Astrocyte of the spinal cord (primary cell): ENCODE data around the gene KIZ.

Experiments
- DNase-seq: peaks from one replicate; pipeline ENCODE4 v3.0.0; 2011; ENCODE audit warnings: low read depth, low spot score
- H3K4me3 ChIP-seq: 2 replicates; pipeline ENCODE4 v1.5.1; 2011; ENCODE audit warnings: low read depth, mild to moderate bottlenecking, low read length, moderate library complexity
- CTCF ChIP-seq: IDR thresholded peaks from 2 replicates; pipeline ENCODE4 v1.5.1; 2012; ENCODE audit warnings: low read depth, mild to moderate bottlenecking, low read length, inconsistent platforms
- in situ Hi-C: cut with HindIII; loops from 2 replicates; pipeline ENCODE4 v1.10.0; 2017; ENCODE audit warnings: low sequenced_read_pairs

KIZ gene

GRCh38 chr20:21208999-21209398 lies 83.1 kb downstream of the KIZ start:
- no peak overlapping the region for H3K4me3 ChIP-seq
- in situ Hi-C loops = no loop called here
- TF ChIP-seq CTCF = no peak
- no peak for DNase-seq

- no peak for DNase-seq
- no peak for TF ChIP-seq CTCF
- no peak overlapping the region for H3K4me3 ChIP-seq
- in situ Hi-C loops = no loop called here
Observed at GRCh38 chr20:21209668-21210067, 83.8 kb downstream of the KIZ start.

- no peak for TF ChIP-seq CTCF
- in situ Hi-C loops = no loop called here
- H3K4me3 ChIP-seq = no peak overlapping the region
- DNase-seq = no peak
Observed at GRCh38 chr20:21213691-21214090, 87.8 kb downstream of the KIZ start.

- no peak for TF ChIP-seq CTCF
- no peak overlapping the region for H3K4me3 ChIP-seq
- DNase-seq = no peak
- in situ Hi-C loops = no loop called here
Observed at GRCh38 chr20:21214431-21214830, 88.5 kb downstream of the KIZ start.

GRCh38 chr20:21219686-21220085 lies 93.8 kb downstream of the KIZ start:
- no peak for TF ChIP-seq CTCF
- in situ Hi-C loops = no loop called here
- no peak overlapping the region for H3K4me3 ChIP-seq
- DNase-seq = no peak

GRCh38 chr20:21224217-21224616 lies 98.3 kb downstream of the KIZ start:
- no peak for DNase-seq
- no peak overlapping the region for H3K4me3 ChIP-seq
- in situ Hi-C loops = no loop called here
- TF ChIP-seq CTCF = no peak
